ENCODE results near the gene REEP2.

The REEP2 gene

GRCh38 chr5:138464008-138464387 is 25.1 kb downstream of the REEP2 start:
- H2AK5ac ChIP-seq (ENCODE audit: low read length) = no peak overlapping the region
- H3K4me3 ChIP-seq (ENCODE audit: low read depth, low read length) = peak overlapping the region; percentile 92
- no peaks in the 10 kb centered on the region for H3K27me3 ChIP-seq (ENCODE audit: insufficient read depth, low read length)
- H3K4ac ChIP-seq (ENCODE audit: low read depth, low read length) = no peak overlapping the region
- peak overlapping the region; percentile 20 for H3K18ac ChIP-seq (ENCODE audit: low read length)
- peaks cover 11% of the 10 kb centered on the region for H3K79me1 ChIP-seq (ENCODE audit: low read length)
- peak overlapping the region; percentile 60 for H4K12ac ChIP-seq (ENCODE audit: low read depth, low read length)
- H3K4me2 ChIP-seq (ENCODE audit: low read length) = peak overlapping the region; percentile 98
- H3K36me3 ChIP-seq (ENCODE audit: control insufficient read depth in 1 of 2, insufficient read depth in 2 of 2, low read length in 2 of 2) = peaks cover 7 to 10% of the 10 kb centered on the region in 2 experiments
- no CpG with 5 or more reads among the region's 34 CpGs for WGBS (ENCODE audit: extremely low coverage, insufficient coverage, insufficient read length)
- H3K9ac ChIP-seq (ENCODE audit: low read length) = peak overlapping the region; percentile 84
- H2BK12ac ChIP-seq (ENCODE audit: low read length) = no peak overlapping the region
- peak overlapping the region; percentile 74 for H2AFZ ChIP-seq (ENCODE audit: insufficient read depth, low read length, poor library complexity)
- no peak overlapping the region for H3K23ac ChIP-seq (ENCODE audit: low read length)
- H3K79me2 ChIP-seq (ENCODE audit: control insufficient read depth, insufficient read depth, low read length, poor library complexity) = peaks cover 4% of the 10 kb centered on the region
- H2BK120ac ChIP-seq (ENCODE audit: insufficient read depth, low read length, poor library complexity) = peak overlapping the region; percentile 18
- peaks cover 3% of the 10 kb centered on the region for H3K9me3 ChIP-seq (ENCODE audit: insufficient read depth, low read depth, low read length)
- peak overlapping the region; percentile 47 for H4K91ac ChIP-seq (ENCODE audit: low read depth, low read length)
- peaks cover 7 to 10% of the 10 kb centered on the region in 2 experiments for H3K4me1 ChIP-seq (ENCODE audit: control insufficient read depth in 1 of 2, insufficient read depth in 2 of 2, low read length in 2 of 2)
- peak; percentile 82 to 93 for DNase-seq
- H3K14ac ChIP-seq (ENCODE audit: low read length) = peak overlapping the region; percentile 12
- H3K27ac ChIP-seq (ENCODE audit: low read depth, low read length) = peak overlapping the region; percentile 94
- peak overlapping the region; percentile 69 for H4K8ac ChIP-seq (ENCODE audit: low read depth, low read length)
- peak overlapping the region; percentile 9 for H2BK5ac ChIP-seq (ENCODE audit: low read depth, low read length, poor library complexity)

GRCh38 chr5:138464388-138465260 is 25.8 kb downstream of the REEP2 start:
- Histone ChIP-seq H3K4me2 (ENCODE audit: low read length) (peak overlapping the region; percentile 98), H3K79me2 (ENCODE audit: control insufficient read depth, insufficient read depth, low read length, poor library complexity) (peaks cover 4% of the 10 kb centered on the region), H3K27me3 (ENCODE audit: insufficient read depth, low read length) (no peaks in the 10 kb centered on the region), H4K91ac (ENCODE audit: low read depth, low read length) (peak overlapping the region; percentile 69), H2AK5ac (ENCODE audit: low read length) (no peak overlapping the region), H3K79me1 (ENCODE audit: low read length) (peaks cover 11% of the 10 kb centered on the region), H3K18ac (ENCODE audit: low read length) (peak overlapping the region; percentile 8), H3K9ac (ENCODE audit: low read length) (peak overlapping the region; percentile 84), H2BK5ac (ENCODE audit: low read depth, low read length, poor library complexity) (peak overlapping the region; percentile 80), H4K12ac (ENCODE audit: low read depth, low read length) (peak overlapping the region; percentile 63), H3K36me3 (ENCODE audit: control insufficient read depth in 1 of 2, insufficient read depth in 2 of 2, low read length in 2 of 2) (peaks cover 7 to 10% of the 10 kb centered on the region in 2 experiments), H3K14ac (ENCODE audit: low read length) (peak overlapping the region; percentile 58), H2BK120ac (ENCODE audit: insufficient read depth, low read length, poor library complexity) (peak overlapping the region; percentile 80), H2AFZ (ENCODE audit: insufficient read depth, low read length, poor library complexity) (peak overlapping the region; percentile 78), H3K27ac (ENCODE audit: low read depth, low read length) (peak overlapping the region; percentile 94), H3K4me3 (ENCODE audit: low read depth, low read length) (peak overlapping the region; percentile 92), H3K23ac (ENCODE audit: low read length) (no peak overlapping the region), H4K8ac (ENCODE audit: low read depth, low read length) (peak overlapping the region; percentile 82), H2BK12ac (ENCODE audit: low read length) (no peak overlapping the region), H3K4me1 (ENCODE audit: control insufficient read depth in 1 of 2, insufficient read depth in 2 of 2, low read length in 2 of 2) (peaks cover 7 to 10% of the 10 kb centered on the region in 2 experiments), H3K4ac (ENCODE audit: low read depth, low read length) (no peak overlapping the region), H3K9me3 (ENCODE audit: insufficient read depth, low read depth, low read length) (peaks cover 3% of the 10 kb centered on the region)
- peak; percentile 99 for DNase-seq
- no CpG with 5 or more reads among the region's 64 CpGs for WGBS (ENCODE audit: extremely low coverage, insufficient coverage, insufficient read length)

GRCh38 chr5:138465261-138466124 is 26.6 kb downstream of the REEP2 start, which contains the start of gene EGR1:
Gene EGR1, plus strand, starts transcription at chr5:138465479. Its CDS starts 283 bp downstream, at chr5:138465762.
- H3K4me3 ChIP-seq (ENCODE audit: low read depth, low read length) = peak within 1 kb of the TSS; percentile 92
- peaks cover 7 to 10% of the 10 kb centered on the region in 2 experiments for H3K4me1 ChIP-seq (ENCODE audit: control insufficient read depth in 1 of 2, insufficient read depth in 2 of 2, low read length in 2 of 2)
- H3K27ac ChIP-seq (ENCODE audit: low read depth, low read length) = peak within 1 kb of the TSS; percentile 94
- peaks cover 7 to 10% of the 10 kb centered on the region in 2 experiments for H3K36me3 ChIP-seq (ENCODE audit: control insufficient read depth in 1 of 2, insufficient read depth in 2 of 2, low read length in 2 of 2)
- WGBS (ENCODE audit: extremely low coverage, insufficient coverage, insufficient read length) = no CpG with 5 or more reads among the region's 85 CpGs
- peak within 1 kb of the TSS; percentile 58 for H3K14ac ChIP-seq (ENCODE audit: low read length)
- peak within 1 kb of the TSS; percentile 69 for H4K91ac ChIP-seq (ENCODE audit: low read depth, low read length)
- H3K9ac ChIP-seq (ENCODE audit: low read length) = peak within 1 kb of the TSS; percentile 84
- H3K79me2 ChIP-seq (ENCODE audit: control insufficient read depth, insufficient read depth, low read length, poor library complexity) = peaks cover 4% of the 10 kb centered on the region
- H3K4ac ChIP-seq (ENCODE audit: low read depth, low read length) = no peak within 1 kb of the TSS
- no peak within 1 kb of the TSS for H3K23ac ChIP-seq (ENCODE audit: low read length)
- H2AK5ac ChIP-seq (ENCODE audit: low read length) = no peak within 1 kb of the TSS
- H3K4me2 ChIP-seq (ENCODE audit: low read length) = peak within 1 kb of the TSS; percentile 98
- peak within 1 kb of the TSS; percentile 80 for H2BK5ac ChIP-seq (ENCODE audit: low read depth, low read length, poor library complexity)
- peak; percentile 88 to 94 for DNase-seq
- H4K12ac ChIP-seq (ENCODE audit: low read depth, low read length) = peak within 1 kb of the TSS; percentile 63
- H3K79me1 ChIP-seq (ENCODE audit: low read length) = peaks cover 11% of the 10 kb centered on the region
- peak within 1 kb of the TSS; percentile 82 for H4K8ac ChIP-seq (ENCODE audit: low read depth, low read length)
- H3K27me3 ChIP-seq (ENCODE audit: insufficient read depth, low read length) = no peaks in the 10 kb centered on the region
- peaks cover 3% of the 10 kb centered on the region for H3K9me3 ChIP-seq (ENCODE audit: insufficient read depth, low read depth, low read length)
- H2BK120ac ChIP-seq (ENCODE audit: insufficient read depth, low read length, poor library complexity) = peak within 1 kb of the TSS; percentile 80
- H2AFZ ChIP-seq (ENCODE audit: insufficient read depth, low read length, poor library complexity) = peak within 1 kb of the TSS; percentile 78
- no peak within 1 kb of the TSS for H2BK12ac ChIP-seq (ENCODE audit: low read length)
- peak within 1 kb of the TSS; percentile 13 for H3K18ac ChIP-seq (ENCODE audit: low read length)
